ENCODE measurements around the gene HLA-DPB1.
"Not testable (repeated sequence)": the region's sequence is repeated elsewhere in the genome, so short reads cannot be mapped to it uniquely, and the experiment has no call there.

HLA-DPB1 gene

DNA sequence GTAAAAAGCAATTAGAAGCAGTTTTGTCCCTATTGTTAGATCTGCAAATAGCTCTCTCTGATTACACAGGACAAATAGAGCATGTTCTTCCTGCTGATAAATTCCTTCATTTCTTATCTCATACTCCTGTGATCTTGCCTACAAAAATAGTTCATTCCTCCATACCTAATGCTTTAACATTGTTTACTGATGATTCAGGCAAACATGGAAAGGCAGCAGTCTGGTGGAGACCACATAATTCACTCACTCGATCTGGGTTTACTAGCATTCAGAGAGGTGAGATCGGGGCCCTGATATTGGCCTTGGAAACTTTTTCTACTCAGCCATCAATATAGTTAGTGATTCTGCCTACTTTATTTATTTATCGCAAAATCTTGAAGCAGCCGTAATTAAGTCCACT, 22.6 kb upstream of the HLA-DPB1 start:
- Histone ChIP-seq H3K4me3 (ENCODE audit: low read depth, low read length) (no peak overlapping the region), H3K27ac (no peak overlapping the region), H3K36me3 (no peaks in the 10 kb centered on the region), H3K27me3 (ENCODE audit: insufficient read depth, low read depth, severe bottlenecking) (no peaks in the 10 kb centered on the region), H3K9me3 (ENCODE audit: severe bottlenecking) (no peaks in the 10 kb centered on the region)
- TF ChIP-seq, protein P1, sequence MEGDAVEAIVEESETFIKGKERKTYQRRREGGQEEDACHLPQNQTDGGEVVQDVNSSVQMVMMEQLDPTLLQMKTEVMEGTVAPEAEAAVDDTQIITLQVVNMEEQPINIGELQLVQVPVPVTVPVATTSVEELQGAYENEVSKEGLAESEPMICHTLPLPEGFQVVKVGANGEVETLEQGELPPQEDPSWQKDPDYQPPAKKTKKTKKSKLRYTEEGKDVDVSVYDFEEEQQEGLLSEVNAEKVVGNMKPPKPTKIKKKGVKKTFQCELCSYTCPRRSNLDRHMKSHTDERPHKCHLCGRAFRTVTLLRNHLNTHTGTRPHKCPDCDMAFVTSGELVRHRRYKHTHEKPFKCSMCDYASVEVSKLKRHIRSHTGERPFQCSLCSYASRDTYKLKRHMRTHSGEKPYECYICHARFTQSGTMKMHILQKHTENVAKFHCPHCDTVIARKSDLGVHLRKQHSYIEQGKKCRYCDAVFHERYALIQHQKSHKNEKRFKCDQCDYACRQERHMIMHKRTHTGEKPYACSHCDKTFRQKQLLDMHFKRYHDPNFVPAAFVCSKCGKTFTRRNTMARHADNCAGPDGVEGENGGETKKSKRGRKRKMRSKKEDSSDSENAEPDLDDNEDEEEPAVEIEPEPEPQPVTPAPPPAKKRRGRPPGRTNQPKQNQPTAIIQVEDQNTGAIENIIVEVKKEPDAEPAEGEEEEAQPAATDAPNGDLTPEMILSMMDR (IDR thresholded peaks at IDR 0.05; ENCODE audit: low read depth, low read length): no peak
- DNase-seq: no peak

DNA sequence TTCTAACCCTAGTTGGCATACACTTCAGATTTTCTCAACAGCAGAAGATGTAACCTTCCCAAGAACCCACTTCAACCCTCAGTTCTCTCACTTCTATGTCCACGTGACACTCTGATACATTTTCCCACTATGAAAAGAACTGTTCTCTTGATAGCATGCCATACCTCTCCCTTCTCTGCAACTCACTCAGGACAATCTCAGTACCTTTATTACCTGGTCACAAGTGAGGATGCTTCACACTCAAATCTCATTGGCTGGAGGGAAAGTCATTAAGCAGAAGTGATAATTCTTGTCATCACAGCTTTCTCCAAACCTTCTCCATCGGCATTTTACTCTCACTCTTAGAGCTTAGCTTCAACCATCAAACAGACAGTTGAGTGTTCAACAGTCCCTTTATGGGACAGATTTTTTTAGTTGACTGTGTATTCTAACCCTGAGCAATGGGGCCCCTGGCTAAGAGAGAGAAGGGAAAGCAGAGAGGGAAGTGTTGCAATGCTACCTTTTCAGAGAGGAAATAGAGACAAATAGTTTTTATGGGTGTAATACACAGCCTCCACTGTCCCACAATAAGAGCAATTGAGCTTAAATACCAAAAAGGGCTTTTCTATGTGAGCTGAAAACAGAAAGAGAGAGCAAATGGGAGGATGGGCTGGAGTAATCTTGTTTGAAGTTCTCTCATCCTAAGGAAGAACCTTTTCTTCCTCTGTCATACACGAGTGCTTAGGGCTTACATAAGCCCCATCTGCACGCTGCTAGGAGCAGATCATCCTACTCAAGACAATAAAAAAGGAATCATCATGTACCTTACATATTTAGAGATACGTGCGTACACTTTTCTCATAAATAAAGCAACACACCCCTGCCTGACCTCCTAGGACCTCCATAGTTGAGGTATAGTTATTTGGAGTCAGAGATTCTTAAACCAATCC, 18.3 kb upstream of the HLA-DPB1 start:
- H3K27ac ChIP-seq: no peak overlapping the region
- no peak overlapping the region for H3K4me3 ChIP-seq (ENCODE audit: low read depth, low read length)
- TF ChIP-seq, protein P1 (IDR thresholded peaks at IDR 0.05; ENCODE audit: low read depth, low read length): no peak
- H3K9me3 ChIP-seq (ENCODE audit: severe bottlenecking): no peaks in the 10 kb centered on the region
- H3K27me3 ChIP-seq (ENCODE audit: insufficient read depth, low read depth, severe bottlenecking): no peaks in the 10 kb centered on the region
- no peaks in the 10 kb centered on the region for H3K36me3 ChIP-seq
- no peak for DNase-seq

DNA sequence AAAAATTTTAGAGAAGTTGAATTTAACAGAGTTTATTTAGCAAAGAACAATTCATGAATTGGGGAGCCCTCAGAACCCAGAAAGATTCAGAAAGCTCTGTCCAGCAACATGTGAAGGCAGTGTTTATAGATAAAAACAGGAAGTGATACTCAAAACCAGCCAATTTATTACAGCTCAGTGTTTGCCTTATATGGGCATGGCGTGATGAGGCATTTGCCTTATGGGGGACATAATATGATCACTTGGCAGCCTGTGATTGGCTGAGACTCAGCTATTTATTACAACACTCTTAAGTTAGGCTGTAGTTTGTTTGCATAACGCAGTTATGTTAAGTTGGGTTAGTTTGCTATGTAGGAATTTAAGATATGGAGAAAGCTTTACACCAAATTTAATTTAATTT, 13.8 kb upstream of the HLA-DPB1 start:
- Histone ChIP-seq H3K9me3 (ENCODE audit: severe bottlenecking) (no peaks in the 10 kb centered on the region), H3K27me3 (ENCODE audit: insufficient read depth, low read depth, severe bottlenecking) (no peaks in the 10 kb centered on the region), H3K4me3 (ENCODE audit: low read depth, low read length) (no peak overlapping the region), H3K27ac (no peak overlapping the region), H3K36me3 (no peaks in the 10 kb centered on the region)
- no peak for DNase-seq
- TF ChIP-seq, protein P1 (IDR thresholded peaks at IDR 0.05; ENCODE audit: low read depth, low read length): no peak

DNA sequence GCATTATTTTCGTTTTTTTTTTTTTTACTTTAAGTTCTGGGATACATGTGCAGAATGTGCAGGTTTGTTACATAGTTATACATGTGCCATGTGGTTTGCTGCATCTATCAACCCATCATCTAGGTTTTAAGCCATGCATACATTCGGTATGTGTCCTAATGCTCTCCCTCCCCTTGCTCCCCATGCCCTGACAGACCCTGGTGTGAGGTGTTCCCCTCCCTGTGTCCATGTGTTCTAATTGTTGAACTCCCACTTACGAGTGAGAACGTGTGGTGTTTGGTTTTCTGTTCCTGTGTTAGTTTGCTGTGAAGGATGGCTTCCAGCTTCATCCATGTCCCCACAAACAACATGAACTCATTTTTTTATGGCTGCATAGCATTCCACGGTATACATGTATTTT, 12.4 kb upstream of the HLA-DPB1 start:
- H3K4me3 ChIP-seq (ENCODE audit: low read depth, low read length); DNase-seq; H3K27me3 ChIP-seq (ENCODE audit: insufficient read depth, low read depth, severe bottlenecking); H3K36me3 ChIP-seq; H3K9me3 ChIP-seq (ENCODE audit: severe bottlenecking); H3K27ac ChIP-seq: not testable (repeated sequence)

DNA sequence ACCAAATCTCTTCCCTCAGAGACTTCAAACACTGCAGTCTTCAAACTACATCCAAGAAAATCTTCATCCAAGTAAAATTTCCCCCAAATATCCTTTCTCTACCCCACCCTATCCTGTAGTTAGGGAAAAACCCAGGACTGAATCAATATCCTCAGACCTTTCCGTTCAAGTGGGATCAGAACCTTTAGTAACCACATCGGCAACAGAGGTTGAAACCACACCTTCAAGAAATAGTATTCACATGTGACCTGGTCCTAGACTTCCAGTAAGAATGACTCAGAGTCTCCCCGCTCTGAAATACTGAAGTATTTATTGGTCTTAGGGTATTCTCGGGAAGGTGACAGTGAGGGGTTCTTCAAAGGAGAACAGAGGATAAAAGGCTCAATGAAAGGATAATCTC, 11.1 kb upstream of the HLA-DPB1 start:
- Histone ChIP-seq H3K27me3 (ENCODE audit: insufficient read depth, low read depth, severe bottlenecking) (no peaks in the 10 kb centered on the region), H3K9me3 (ENCODE audit: severe bottlenecking) (no peaks in the 10 kb centered on the region), H3K4me3 (ENCODE audit: low read depth, low read length) (no peak overlapping the region), H3K27ac (no peak overlapping the region), H3K36me3 (no peaks in the 10 kb centered on the region)
- DNase-seq: no peak
- TF ChIP-seq, protein P1 (IDR thresholded peaks at IDR 0.05; ENCODE audit: low read depth, low read length): no peak

DNA sequence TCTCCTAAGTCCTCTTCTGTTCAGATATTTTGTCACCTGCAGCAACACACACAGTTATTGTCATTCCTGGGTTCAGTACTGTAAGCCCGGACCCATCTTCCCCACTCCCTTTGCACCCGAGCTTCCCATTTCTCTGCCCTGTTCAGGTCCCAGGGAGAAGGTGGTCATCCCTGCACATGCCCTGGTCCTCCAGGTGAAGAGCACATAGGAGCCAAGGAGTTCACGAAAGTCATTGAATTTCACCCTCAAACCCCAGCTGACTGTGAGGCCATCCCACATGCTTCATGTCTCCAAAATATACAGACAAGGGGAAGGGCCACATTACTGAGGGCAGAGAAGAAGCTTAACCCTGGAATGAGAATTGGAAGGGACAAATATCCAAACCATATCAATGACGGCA, 10.5 kb upstream of the HLA-DPB1 start:
- no peaks in the 10 kb centered on the region for H3K36me3 ChIP-seq
- H3K27ac ChIP-seq: no peak overlapping the region
- DNase-seq: no peak
- H3K27me3 ChIP-seq (ENCODE audit: insufficient read depth, low read depth, severe bottlenecking): no peaks in the 10 kb centered on the region
- TF ChIP-seq, protein P1 (IDR thresholded peaks at IDR 0.05; ENCODE audit: low read depth, low read length): no peak
- no peak overlapping the region for H3K4me3 ChIP-seq (ENCODE audit: low read depth, low read length)
- no peaks in the 10 kb centered on the region for H3K9me3 ChIP-seq (ENCODE audit: severe bottlenecking)

Measured in WERI-Rb-1 (cell line).